Hematopoietic multipotent progenitor cell treated with erythropoietin and hydrocortisone succinate and interleukin-3 and kit ligand, for 15 days (in vitro differentiated cells): ENCODE data around the gene SFRP5.

Experiments used
- DNase-seq: peaks from one replicate; pipeline ENCODE4 v3.0.0-alpha.2; 2015; ENCODE audit warnings: low spot score

The SFRP5 gene

GRCh38 chr10:97736403-97736901, 35.3 kb downstream of the SFRP5 start:
- no peak for DNase-seq

DNA sequence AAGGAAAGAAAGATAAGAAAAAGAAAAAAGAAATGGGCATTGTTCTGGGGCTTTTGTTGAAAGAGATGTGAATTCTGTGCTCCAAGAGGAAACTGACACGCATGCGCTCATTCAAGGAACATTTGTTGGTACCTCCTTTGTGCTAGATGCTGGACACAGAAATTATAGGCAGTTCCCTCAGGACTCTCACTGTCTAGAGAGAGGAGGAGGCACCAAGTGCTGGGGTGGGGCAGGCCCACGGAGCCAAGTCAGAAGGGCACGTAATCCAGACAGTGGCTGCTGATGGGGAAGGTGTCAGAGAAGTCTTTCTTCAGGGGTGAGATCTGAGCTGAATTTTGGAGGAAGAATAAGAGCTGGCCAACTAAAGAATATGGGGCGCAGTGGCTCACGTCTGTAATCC, 37.8 kb downstream of the SFRP5 start:
- DNase-seq, result no peak

DNA sequence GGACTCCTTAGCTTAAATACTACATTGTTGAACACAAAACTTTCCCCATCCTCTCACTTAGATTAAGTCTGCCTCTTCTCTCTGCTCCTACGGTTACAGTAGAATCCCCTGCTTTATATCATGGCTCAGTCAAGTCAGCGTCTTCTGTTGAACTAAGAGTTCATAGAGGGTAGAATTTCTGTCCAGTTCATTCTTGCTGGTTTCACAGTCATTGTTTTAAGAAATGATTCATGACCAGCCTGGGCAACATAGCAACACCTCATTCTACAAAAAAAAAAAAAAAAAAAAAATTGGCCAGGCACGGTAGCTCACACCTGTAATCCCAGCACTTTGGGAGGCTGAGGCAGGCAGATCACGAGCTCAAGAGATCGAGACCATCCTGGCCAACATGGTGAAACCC, 38.5 kb downstream of the SFRP5 start:
- no peak for DNase-seq

DNA sequence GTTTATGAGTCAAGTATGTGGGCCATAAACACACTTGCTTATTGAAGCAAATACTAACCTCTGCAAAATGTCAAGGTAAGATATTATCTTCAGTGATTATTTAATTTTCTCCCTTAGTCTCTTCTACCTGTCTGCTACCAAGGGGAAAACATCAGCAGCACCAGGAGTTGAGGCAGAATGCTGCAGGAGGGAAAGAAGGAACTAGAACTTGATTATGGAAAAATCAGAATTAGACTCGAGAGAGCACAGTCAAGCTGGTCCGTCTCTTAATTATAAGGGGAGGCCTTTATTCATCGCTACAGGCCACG, 39.8 kb downstream of the SFRP5 start:
- no peak for DNase-seq

DNA sequence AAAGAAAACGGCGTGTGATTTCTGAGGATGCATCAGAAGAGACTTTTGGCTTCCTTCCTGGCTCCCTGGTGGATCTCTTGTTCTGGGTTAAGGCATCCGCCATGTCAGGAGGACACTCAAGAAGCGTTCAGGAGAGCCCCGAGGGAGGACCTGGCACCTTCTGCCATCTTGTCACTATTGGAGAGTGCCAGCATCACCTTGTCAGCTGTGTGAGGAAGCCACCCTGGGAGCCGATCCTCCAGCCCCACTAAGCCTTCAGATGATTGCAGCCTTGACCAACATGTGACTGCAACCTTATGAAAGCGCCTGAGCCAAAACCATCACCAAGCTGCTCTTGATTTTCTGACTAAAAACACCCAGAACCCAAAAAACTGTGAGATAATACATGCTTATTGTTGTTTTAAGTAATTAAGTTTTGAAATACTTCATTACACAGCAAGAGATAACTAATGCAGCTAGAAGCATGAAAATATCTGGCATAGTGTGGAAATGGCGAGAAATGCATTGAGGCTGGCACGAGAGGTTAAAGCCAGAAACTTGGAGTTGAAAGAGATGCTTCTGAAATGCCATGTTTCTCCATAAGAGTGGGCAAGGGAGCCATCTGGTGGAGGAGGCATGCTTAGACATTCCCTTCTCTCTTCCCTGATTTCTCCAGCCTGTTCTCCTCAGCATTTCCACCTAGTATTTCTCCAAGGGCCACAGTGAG, 40.3 kb downstream of the SFRP5 start:
- peak; percentile 76 for DNase-seq

GRCh38 chr10:97729014-97729413, 42.8 kb downstream of the SFRP5 start:
- DNase-seq, result no peak

DNA sequence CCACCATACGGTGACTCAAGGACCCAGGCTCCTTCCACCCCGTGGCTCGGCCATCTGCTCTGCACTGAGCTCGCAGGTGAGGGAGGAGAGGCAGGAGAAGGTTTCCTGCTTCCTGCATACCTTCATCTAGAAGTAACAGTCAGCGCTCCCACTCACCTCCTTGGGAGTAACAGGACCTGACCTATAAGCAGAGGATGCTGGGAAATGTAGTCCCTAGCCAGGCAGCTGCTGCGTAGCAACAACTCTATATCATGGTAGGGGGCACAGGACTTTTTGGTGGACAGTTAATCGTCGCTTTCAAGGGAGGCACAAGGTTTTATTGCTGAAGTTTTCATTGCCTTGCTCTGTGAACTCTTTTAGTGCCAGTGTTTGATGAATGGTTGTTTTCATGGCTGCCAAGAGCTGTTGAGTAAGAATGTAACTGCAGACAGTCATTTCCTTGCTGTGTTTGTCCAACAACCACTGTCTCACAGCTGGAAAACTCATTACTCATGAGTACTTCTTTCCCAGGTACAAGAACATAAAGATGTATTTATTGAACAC, 45.1 kb downstream of the SFRP5 start:
- DNase-seq, result no peak

- DNase-seq, result no peak
These were observed 47.4 kb downstream of the SFRP5 start for GRCh38 chr10:97724341-97724941.

- no peak for DNase-seq
These were observed 48.8 kb downstream of the SFRP5 start for GRCh38 chr10:97723001-97723400.

DNA sequence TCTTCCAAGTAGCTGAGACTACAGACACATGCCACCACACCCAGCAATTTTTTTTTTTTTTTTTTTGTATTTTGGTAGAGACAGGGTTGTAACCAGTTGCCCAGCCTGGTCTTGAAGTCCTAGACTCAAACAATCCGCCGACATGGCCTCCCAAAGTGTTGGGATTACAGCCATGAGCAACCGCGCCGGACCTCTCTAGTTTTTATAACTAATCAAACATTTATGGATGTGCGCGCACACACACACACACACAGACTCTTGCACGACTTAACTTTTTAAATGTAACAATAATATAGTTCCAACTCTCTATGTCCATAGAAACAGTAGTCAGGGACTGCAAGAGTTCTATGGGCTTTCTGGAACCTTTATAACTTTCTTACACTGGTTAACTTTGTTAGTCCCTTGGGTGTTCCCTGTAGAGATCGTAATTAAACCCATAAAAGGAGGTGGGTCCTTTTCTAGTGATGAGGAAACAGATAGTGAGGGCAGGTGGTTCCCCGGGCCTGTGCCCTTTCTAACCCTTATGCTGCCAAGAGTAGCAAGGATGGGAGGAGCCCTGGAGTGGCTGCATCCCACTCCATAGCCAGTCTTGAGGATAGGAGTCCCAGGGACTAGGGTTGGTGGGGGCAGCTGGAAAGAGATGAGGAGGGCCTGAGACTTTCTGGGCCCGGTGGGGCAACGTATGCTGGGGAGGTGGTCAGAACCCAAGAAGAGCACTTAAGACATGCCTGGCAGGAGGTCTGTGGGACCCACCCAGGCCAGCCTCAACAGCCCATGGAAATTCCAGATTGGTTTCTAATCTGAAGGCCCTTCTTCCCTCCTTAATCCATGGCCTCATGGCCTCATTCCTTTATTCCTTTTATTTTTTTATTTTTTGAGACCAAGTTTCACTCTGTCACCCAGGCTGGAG, 49.7 kb downstream of the SFRP5 start:
- DNase-seq, result no peak

- no peak for DNase-seq
These were observed 52.2 kb downstream of the SFRP5 start for GRCh38 chr10:97719602-97720001.

- no peak for DNase-seq
These were observed 53.1 kb downstream of the SFRP5 start for GRCh38 chr10:97718659-97719142.

GRCh38 chr10:97718178-97718577, 53.6 kb downstream of the SFRP5 start:
- no peak for DNase-seq

DNA sequence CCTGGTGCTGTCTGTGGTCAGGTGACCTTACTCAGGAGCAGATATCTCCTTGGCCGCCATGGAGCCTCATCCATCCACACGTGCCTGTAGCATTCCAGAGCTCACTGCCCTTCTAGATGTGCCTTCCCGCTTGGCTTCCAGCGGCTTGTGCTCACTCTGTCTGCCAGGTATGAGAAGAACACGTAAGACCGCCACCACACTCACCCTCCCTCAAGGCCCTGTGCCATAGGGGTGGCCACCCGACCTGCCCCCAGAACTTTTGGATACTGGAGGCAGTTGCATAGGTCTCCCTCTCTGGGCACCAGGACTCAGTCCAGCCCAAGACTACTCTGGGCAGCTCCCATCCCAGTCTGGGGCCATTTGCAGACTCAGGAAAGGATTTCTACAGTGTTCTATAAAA, 54.2 kb downstream of the SFRP5 start:
- DNase-seq, result no peak
